ENCODE data around the gene FOXA2. TPM values are rescaled to one million over a fixed set of nuclear protein-coding genes. Genes with fewer than 3 reads are reported as not detected.
A peak's percentile ranks its signal among the peaks of the same experiment; 100 is the strongest.

Gene FOXA2
- total RNA-seq, 1 donor from 2014 or later: 1.1 TPM

DNA sequence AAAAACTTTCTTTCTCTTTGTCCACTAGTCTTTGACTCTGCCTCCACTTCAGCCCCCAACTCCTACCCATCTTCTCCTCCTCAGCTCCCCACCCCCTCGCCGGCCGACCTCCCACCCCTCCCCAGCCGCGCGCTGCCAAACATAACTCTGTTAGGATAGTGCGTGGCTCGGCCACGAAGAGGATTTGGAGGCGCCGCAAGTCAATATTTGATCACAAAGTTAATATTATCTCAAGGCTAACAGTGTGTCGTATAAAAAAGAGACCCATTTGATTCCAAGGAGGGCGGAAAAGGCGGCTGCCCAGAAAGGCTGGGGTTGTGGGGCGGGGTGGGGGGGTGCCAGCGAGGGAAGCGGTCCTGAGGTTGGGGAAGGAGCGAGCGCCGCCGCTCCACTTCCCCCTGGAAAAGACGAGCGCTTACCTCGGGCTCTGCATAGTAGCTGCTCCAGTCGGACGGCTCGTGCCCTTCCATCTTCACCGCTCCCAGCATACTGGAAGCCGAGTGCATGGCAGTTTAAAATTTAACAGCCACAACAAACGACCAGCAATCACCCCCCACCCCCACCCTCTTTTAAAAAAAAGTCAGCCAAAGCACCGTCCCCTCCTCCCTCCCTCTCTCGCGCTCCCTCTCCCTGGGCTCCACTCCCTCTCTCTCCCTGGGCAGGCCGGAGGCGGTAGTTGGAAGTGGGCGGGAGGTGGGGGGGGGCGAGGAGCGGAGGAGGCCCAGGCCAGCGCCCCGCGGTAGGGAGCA lies 425 bp downstream of the FOXA2 start:
- peak; percentile 49 for DNase-seq

DNA sequence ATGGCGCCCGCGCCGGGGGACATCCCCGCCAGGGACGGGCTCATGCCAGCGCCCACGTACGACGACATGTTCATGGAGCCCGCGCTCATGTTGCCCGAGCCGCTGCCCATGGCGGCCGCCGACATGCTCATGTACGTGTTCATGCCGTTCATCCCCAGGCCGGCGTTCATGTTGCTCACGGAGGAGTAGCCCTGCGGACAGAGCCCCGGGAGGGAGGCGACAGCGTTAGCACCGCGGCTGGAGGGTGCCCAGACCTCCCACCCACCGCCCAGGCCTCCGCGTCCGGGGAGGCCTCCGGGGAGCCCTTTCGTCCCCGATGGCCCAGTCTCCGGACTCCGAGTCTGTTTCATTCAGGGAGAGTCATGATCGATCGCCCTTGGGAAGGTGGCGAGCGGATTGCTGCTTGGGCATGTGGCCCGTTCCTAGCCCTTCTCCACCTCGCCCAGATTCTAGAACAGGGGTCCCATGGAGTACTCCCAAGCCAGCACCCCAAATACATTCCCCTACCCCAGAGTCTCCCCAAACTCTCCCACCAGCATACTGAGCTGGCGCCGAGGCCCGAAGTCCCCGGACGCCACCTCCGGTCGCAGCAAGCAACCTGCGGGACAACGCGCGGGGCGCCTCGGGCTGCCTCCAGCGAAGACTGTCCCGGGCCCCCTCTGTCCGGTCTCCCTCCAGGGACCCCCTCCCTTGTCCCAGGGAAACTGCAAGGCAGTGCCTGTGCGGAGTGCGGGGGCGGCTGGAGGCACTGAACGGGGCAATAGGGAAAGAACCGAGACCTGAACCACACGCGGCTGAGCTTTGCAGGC lies 1.2 kb downstream of the FOXA2 start:
- no peak for DNase-seq

DNA sequence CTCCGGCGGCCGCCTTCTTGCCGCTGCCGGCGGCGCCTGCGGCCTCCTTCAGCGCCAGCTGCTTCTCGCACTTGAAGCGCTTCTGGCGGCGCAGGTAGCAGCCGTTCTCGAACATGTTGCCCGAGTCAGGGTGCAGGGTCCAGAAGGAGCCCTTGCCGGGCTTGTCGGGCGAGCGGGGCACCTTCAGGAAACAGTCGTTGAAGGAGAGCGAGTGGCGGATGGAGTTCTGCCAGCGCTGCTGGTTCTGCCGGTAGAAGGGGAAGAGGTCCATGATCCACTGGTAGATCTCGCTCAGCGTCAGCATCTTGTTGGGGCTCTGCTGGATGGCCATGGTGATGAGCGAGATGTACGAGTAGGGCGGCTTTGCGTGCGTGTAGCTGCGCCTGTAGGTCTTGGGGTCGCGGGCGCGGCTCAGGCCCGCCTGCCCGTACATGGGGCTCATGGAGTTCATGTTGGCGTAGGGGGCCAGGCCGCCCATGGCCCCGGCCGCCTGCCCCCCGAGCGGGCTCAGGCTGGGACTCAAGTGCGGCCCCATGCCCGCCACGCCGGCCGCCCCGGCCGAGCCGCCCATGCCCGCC lies 1.9 kb downstream of the FOXA2 start:
- DNase-seq: no peak

DNA sequence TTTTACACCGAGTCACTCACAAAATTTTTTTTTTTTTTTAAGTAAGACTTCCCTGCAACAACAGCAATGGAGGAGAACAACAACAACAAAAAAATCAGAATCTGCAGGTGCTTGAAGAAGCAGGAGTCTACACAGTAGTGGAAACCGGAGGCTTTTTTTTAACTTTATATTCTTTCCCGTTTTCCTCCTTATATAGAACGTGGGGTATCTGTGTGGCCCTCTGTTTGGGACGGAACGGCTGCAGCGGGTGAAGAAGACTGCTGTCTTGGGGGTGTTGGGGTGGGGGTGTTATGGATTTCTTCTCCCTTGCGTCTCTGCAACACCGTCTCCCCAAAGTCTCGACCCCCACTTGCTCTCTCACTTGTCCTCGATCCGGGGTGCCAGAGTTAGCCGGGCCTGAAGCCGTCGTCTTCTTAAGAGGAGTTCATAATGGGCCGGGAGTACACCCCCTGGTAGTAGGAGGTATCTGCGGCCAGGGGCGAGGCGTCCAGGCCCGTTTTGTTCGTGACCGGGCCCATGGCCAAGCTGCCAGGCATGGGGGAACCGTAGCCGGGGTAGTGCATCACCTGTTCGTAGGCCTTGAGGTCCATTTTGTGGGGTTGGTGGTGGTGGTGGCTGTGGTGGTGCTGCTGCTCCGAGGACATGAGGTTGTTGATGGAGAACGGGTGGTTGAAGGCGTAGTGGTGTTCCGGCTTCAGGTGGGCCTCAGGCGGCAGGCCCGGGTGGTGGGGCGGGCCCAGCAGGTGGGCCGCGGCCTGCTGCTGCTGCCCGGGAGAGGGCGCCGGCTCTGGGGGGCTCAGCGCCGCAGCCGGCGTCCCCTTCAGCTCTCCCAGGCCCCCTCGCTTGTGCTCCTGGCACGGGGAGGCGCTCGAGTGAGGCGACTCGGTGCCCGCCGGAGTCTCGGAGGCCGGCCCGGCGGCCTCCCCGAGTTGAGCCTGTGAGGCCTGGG lies 2.7 kb downstream of the FOXA2 start:
- no peak for DNase-seq

DNA sequence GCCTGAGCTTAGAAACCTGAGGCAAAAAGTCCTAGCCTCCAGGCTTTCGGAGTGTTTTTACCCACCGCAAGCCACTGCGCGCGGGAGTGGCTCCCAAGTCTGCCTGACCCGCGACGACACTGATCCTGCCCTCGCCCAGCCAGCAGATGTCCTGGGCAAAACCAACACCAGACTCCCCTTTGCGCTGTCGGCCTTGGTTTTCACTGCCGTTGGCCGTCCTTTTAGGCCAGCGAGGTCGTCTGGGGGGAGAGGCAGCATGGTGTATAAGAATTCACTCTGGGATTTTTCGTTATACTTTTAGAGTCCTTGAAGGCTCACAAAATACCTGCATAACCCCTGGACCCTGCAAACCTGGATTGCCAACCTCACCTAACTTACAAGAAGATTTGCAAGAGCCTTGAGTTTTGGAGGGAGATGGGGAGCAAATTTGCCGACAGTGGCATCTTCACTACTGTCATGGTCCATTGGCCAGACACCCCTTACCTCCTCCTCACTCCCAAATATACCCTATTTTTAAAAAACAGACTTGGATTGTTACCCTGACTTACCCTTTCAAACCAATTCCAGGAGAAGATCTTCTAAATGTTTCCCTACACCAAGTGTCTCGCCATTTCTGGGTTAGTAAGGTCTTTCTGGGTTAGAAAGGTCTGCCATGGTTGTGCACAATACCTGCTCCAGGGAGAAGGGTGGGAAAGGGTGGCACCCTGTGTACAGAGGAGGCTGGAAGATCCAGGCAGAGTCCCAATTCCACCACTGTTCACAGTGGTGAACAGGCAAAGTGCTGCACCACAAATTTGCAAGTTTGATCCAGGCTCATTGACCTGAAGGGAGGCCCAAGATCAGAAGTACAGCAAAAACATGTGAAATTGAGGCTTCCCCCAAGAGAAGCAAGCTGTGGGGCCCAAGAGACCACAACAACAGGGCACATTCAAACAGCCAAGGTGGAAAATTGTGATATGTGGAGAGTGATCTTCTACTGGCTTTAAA lies 4.4 kb downstream of the FOXA2 start:
- no peak for DNase-seq

DNA sequence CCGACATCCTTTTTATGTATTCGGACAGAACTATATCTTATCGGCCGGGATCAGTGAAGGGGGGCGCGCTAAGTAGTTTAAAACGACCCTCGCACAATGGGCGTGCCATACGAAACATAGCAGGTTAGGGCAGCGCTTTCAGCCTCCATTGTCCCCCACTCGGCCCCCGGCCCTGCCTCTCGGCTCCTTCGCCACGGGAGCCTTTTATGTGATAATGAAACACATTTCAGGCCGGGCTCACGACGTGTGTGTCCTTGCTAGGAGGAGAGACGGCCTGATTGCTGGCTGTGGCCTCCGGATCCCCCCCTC lies 5.3 kb downstream of the FOXA2 start:
- no peak for DNase-seq

DNA sequence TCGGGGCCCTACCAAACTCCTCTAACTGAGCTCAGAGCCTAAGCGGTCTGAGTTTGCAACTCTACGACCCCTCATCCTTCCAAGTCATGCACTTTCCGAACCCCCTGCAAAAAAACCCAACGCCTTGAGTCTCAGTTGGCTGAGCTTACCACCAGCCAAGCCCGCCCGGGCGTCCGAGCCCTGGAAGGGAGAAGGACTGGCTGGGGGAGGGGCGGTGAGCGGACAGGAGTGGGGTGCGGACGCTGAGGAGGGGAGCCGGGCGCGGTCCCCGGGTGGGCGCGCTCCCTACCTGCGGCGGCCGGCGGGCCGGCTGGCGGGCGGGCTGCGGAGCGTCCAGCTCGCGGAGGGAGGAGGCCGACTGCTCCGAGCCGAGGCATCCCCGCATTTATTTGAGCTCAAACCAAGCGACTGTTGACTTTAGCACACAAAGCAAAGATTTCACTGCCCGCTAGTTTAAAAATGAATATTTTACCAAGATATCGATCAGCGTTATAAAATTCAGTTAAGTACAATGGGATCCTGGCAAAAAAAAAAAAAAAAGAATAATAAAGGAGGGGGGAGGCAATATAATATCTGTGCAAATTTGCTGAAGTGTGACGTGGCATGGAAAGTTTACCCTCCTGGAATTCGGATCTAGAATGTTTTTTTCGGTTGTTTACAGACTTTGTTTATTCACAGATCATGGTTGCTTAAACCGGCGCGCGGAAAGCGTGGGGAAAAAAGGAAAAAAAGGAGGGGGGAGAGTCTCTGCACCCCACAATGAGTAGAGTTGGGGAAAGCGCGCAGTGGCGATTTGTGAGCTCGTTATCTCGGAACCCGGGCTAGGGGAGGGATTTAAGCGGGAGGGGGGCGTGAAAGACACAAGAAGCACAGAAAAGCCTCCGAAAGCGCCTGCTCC lies 5.9 kb downstream of the FOXA2 start:
- no peak for DNase-seq

DNA sequence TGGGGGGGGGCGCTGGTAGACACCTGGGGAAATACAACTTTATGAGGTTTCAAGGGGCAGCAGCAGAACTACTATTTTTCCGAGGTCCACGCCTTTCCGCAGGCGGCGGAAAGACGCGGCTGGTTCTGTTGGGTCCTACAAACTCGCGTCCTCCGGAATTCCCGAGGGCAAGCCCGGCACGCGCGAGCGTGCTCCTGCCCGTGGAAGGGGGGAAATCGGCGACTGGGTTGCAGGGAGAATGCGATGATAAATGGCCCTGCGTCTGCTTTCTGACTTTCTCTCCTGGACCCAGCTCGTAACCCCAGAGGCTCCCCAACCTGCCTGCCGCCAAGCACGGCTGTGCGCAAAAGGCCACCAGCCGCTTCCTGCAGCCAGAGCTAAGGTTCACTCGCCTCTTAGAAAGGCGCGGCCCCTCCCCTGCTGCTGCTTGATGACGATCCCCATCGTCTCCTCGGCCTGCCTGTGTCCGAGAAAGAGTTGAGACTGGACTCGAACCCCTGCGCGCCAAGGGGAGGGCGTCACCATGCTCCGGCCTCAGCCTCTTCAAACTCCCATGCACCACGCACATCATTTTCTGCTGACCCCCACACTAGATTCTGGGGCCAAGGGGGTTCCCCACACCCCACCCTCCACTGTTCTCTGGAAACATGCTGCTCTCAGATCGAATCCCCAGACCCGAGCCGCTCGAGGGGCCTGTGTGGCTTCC lies 6.7 kb downstream of the FOXA2 start:
- no peak for DNase-seq

DNA sequence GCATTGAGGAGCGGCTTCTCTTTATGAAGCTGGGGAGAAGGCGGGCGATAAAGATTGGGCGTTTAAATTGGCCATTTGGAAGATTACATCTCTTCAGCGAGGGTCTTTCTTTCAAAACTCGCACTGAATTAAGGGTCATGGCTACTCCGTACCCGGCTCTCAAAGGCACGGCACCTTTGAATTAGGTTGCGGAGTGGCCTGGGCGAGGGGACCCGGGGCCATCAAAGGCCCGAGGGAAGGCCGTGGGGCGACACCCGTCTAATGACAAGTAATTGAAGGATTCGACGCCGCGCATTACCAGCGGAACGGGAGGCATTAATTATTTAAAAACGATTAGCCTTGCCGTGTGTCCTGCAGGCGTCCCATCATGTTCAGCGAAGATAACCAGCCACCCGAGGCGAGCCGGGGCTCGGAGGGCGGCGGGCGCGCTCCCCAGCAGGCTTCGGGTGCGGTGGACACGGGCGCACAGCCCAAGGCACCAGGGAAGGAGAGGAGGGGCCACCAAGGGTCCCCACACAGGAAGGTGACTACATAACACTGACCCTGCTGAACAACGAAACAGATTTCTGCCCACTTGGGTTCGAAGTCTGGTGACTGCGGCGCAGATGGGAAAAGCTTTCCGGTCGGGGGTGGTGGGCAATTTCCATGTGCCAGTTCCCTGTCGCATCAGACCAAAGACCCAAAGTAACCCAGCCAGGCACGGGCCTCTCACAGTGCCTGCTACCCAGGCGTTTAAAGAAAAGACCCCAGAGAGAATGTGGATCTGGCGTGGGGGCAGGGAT lies 7.4 kb downstream of the FOXA2 start:
- no peak for DNase-seq

DNA sequence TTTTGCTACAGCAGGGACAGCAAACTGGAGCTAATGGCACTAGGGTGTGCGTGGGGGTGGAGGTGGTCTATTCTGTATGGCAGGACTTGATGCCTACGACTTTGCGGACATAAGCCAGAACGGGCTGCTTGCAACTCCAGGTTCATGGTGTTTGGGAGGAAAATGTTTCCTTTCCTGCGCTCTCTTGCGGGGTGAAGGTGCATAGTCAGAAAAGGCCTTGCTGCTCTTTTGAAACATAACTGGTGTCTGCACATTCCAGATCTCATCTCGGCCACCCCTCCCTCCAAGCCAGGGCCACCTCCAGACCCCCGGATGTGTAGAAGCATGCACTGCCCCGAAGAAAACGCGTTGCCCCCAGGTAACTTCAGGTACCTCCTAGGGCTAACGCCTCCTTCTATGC lies 8.1 kb downstream of the FOXA2 start:
- no peak for DNase-seq

DNA sequence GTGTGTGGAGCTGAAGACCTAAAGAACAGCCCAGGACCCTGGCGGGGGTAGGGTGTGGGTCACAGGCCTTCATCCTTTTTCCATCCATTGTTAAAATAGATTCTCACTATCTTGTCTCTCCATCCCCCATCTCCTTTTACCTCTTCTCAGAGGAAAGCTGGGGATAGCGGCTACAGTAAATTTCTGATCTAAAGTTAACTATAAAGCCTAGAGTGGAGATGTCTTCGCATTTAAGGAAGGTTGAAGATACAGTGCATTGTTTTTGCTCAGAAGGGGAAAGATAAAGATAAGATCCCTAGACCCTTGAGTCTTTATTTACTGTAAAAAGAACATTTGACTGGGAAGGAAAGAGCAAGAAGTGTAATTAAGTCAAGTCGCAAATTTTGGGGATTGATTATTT lies 8.6 kb downstream of the FOXA2 start:
- DNase-seq: no peak

DNA sequence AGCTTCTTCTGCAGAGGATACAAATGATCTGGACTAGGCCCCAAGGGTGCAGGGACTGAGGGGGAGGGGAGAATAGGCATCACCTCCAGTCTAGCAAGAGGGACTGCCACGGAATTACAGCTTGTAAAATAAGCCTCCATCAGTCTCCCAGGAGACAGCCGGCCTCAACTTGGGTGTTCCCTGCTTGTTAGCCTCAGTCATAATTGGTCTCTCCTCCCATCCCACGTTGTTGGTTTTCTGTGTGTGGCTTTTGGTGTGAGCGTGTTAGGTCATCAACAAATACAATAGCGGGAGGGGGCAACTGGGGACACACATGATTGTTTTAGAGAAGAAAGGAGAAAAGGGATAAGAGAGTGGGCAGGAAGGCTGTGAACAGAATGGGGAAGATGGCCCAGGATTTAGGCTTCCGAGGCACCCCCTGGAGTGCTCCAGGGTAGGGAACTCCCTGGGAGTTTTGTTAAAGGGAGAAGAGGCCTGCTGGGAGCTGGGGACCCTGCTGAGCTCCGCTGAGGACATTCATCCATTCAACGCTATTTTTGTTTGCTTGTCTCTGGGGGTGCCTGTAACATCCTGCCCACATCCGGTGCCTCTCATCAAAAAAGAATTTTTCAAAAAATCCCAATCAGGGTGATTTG lies 9.2 kb downstream of the FOXA2 start:
- DNase-seq: no peak

DNA sequence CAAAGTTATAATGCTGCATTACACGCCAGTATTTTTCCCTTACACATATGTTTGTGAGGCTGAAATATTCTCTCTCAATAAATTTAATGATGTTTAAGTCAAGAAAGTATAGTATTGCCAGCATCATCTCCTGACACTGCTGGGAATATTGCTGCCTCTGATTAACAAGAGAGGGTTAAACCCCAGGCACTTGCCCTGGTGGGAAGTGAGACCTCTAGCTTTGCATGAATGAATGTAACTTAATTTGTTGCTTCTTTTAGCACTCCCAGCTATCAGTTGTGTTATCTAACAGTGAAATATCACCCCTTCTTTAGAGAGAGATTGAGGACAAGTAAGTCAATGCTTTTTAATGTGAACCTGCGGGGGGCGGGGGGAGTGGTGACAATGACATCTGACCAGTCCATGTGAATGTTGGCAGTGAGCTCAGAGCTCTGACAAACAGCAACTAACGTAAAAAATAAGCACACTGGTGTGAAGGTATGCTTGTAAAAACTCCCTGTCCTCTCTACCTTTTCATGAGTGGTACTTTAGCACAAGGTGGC lies 9.8 kb downstream of the FOXA2 start:
- no peak for DNase-seq

DNA sequence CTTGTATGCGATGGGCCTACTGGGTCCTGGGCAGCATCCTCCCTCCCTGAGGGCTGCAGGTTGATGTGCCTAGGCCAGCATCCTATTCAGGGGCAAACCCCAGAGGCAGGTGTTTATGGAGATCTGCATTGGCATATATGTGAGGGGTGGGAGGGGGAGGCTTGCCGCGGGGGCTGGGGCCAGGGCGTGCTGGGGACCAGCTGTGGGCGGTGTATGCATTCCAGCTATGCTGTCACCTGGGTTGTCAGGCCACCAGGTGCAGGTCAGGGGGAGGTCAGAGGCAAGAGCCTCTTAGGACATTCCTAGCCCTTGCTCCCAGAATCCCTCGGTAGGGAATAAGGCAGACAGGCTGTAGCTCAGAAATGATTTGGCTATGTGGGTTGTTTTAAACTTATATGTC lies 11.9 kb downstream of the FOXA2 start:
- no peak for DNase-seq

DNA sequence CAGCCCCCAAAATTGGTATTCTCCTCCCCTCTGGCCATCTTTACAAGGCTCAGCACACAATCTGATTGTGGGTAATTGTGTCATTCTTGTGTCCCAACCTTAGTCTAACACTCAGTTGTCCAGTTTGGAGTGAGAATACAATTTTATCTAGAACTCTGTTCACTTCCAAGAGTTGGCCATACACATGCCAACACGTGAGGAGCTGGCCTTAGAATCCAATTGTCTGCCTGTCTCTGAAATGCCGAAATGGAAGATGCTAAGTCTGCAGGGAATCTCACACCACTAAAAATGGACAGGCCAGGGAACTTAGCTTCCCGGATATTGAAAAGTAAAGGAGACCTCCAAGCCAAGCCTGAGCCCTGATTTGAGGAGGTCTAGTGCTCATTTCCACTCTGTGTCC lies 12.3 kb downstream of the FOXA2 start:
- no peak for DNase-seq

DNA sequence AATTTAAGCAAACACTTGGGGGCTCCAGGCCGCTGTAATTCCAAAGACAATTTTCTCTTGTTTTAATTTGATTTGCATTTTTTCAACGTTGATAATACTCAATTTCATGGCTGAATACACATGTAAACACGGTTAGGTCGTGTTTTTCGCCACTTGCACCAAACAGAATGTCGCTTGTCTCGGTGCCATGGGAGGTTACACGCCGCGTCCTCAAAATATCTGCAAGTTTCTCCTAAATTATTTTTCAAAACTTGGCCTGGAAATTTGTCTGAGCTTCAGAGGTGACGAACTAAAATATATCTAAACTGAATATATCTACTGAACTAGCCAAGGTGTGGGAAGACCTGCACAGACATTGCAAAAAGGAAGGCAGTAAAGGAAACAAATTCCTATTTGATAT lies 15.0 kb downstream of the FOXA2 start:
- no peak for DNase-seq

DNA sequence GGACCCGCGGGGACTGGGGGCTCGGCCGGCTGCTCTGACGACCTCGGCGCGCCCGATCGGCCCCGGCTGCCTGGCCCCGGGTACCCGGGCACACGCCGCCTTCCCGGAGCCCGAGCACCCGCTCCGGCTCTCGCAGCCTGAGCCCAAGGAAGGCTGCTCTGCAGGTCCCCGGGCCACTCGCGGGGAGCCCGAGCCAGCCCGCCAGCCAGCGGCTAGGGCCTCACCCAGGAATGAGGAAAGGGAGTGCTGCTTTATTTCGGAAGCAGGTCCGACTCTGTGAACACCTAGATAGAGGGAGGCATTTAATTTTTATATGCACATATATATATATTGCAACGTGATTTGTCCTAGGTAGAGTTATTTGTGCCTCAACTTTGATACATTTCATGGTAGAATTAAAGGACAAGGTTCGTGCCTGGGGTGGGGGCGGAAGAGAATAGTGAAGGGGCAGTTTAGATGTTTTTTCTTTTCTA lies 15.5 kb downstream of the FOXA2 start:
- no peak for DNase-seq
